Measurements from ENCODE around the gene ADPGK. TPM values are rescaled to one million over a fixed set of nuclear protein-coding genes. Genes with fewer than 3 reads are reported as not detected.
"Not testable (repeated sequence)": the region's sequence is repeated elsewhere in the genome, so short reads cannot be mapped to it uniquely, and the experiment has no call there.

Gene ADPGK
- total and polyA plus RNA-seq, 12 donors = 27.7 to 97.1 (median 46.5) TPM

DNA sequence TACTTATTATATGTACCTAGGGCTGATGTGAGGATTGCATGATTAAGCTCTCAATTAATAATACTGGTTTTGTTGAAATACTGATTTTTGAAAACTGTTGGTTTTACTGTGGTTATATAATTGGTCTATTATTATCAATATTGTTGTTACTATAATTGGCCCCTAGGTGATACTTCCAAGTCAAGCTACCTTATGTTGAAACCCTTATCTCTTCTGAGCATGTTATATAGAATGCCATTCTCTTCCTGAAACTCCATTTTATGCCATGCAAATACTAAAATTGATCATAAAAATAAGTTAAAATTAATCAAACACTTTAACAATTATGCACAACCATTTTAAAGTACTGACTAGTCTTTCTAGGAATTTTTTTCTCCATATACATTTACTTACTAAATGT is 51.5 kb downstream of the ADPGK start:
- Histone ChIP-seq H3K36me3 (replicated peaks in 1 of 2) (peaks cover 0 to 26% of the 10 kb centered on the region in 2 donors), H3K4me1 (replicated peaks in 1 of 2) (no peaks in the 10 kb centered on the region), H3K27me3 (no peaks in the 10 kb centered on the region), H3K9me3 (replicated peaks in 1 of 3) (no peaks in the 10 kb centered on the region), H3K4me3 (no peak overlapping the region), H3K27ac (no peak overlapping the region)
- no peak for TF ChIP-seq POLR2A (IDR thresholded peaks at IDR 0.05)
- no peak for TF ChIP-seq CTCF (IDR thresholded peaks at IDR 0.05)
- intact Hi-C loops (cut with DNase I) = no loop called here
- DNase-seq = no peak

GRCh38 chr15:72728821-72729220 is 54.7 kb downstream of the ADPGK start:
- DNase-seq = no peak
- Histone ChIP-seq H3K4me1 (replicated peaks in 1 of 2) (no peaks in the 10 kb centered on the region), H3K27ac (no peak overlapping the region), H3K4me3 (no peak overlapping the region), H3K36me3 (replicated peaks in 1 of 2) (peaks cover 0 to 13% of the 10 kb centered on the region in 2 donors), H3K27me3 (no peaks in the 10 kb centered on the region), H3K9me3 (replicated peaks in 1 of 3) (no peaks in the 10 kb centered on the region)
- TF ChIP-seq CTCF (IDR thresholded peaks at IDR 0.05) (no peak), POLR2A (IDR thresholded peaks at IDR 0.05) (no peak)
- 93 to 98% (median 96%) methylated on average over 1 of the region's 1 CpG for WGBS, 4 donors
- intact Hi-C loops (cut with DNase I) = no loop called here

DNA sequence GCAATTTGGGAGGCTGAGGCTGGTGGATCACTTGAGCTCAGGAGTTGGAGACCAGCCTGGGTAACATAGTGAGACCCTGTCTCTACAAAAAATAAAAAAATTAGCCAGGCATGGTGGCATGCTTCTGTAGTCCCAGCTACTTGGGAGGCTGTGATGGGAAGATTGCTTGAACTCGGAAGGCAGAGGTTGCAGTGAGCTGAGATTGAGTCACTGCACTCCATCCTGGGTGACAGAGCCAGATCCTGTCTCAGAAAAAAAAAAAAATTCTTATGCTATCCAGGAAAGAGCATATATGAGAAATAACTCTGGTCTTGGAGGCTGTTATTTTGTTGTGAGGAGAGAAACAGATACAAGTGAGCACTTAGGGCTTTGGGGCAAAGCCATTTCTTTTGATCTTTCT is 55.3 kb downstream of the ADPGK start:
- H3K27ac ChIP-seq; H3K4me3 ChIP-seq; H3K27me3 ChIP-seq; DNase-seq; H3K4me1 ChIP-seq (replicated peaks in 1 of 2); intact Hi-C loops (cut with DNase I); H3K9me3 ChIP-seq (replicated peaks in 1 of 3): not testable (repeated sequence)
- peaks cover 0 to 13% of the 10 kb centered on the region in 2 donors for H3K36me3 ChIP-seq (replicated peaks in 1 of 2)
- WGBS, 4 donors = 79 to 96% (median 87%) methylated on average over 1 of the region's 1 CpG

- TF ChIP-seq CTCF (IDR thresholded peaks at IDR 0.05) (no peak), POLR2A (IDR thresholded peaks at IDR 0.05) (no peak)
- intact Hi-C loops (cut with DNase I) = no loop called here
Measured at GRCh38 chr15:72727154-72727553, 56.4 kb downstream of the ADPGK start.

GRCh38 chr15:72725851-72726250 is 57.7 kb downstream of the ADPGK start:
- not testable (repeated sequence) for H3K36me3 ChIP-seq (replicated peaks in 1 of 2); H3K4me3 ChIP-seq

More at GRCh38 chr15:72727154-72727553, 56.4 kb downstream of the ADPGK start:
- Histone ChIP-seq H3K27me3 (no peaks in the 10 kb centered on the region), H3K36me3 (replicated peaks in 1 of 2) (peaks cover 0 to 11% of the 10 kb centered on the region in 2 donors), H3K4me3 (no peak overlapping the region), H3K27ac (no peak overlapping the region), H3K4me1 (replicated peaks in 1 of 2) (no peaks in the 10 kb centered on the region), H3K9me3 (replicated peaks in 1 of 3) (no peaks in the 10 kb centered on the region)
- DNase-seq = no peak

More at GRCh38 chr15:72725851-72726250, 57.7 kb downstream of the ADPGK start:
- H3K27me3 ChIP-seq; DNase-seq; H3K4me1 ChIP-seq (replicated peaks in 1 of 2); intact Hi-C loops (cut with DNase I); H3K27ac ChIP-seq; H3K9me3 ChIP-seq (replicated peaks in 1 of 3): not testable (repeated sequence)
- 95 to 98% (median 97%) methylated on average over 6 of the region's 6 CpGs for WGBS, 4 donors
